22Rv1 (cell line): Measurements from ENCODE around the gene TSSC4.
A peak's percentile ranks its signal among the peaks of the same experiment; 100 is the strongest.

ENCODE experiments used
- CTCF ChIP-seq: fragments of 450-650 bp; IDR thresholded peaks from 2 replicates; pipeline ENCODE4 v1.5.1; 2017; ENCODE audit warnings: mild to moderate bottlenecking
- ZFX ChIP-seq: fragments of 450-650 bp; IDR thresholded peaks from 2 replicates; pipeline ENCODE4 v1.6.1; 2017; ENCODE audit warnings: antibody characterized with exemption, borderline replicate concordance

- TF ChIP-seq CTCF (peak; percentile 22), ZFX (no peak)
These were observed 14.1 kb downstream of the TSSC4 start for GRCh38 chr11:2414616-2415015.
